Colonic mucosa (tissue), 4 donors: ENCODE data around the gene MAFF. TPM values are rescaled to one million over a fixed set of nuclear protein-coding genes. Genes with fewer than 3 reads are reported as not detected.

Experiments
- DNase-seq: peaks from one replicate; pipeline ENCODE4 v3.0.0-alpha.2; 2020
- H3K27ac ChIP-seq: fragments of 200-600 bp; one replicate; pipeline ENCODE4 v1.8.0; 2021
- H3K27me3 ChIP-seq: fragments of 200-600 bp; one replicate; pipeline ENCODE4 v1.8.0; 2021
- H3K36me3 ChIP-seq: fragments of 200-600 bp; one replicate; pipeline ENCODE4 v1.8.0; 2021
- H3K4me1 ChIP-seq: fragments of 200-600 bp; one replicate; pipeline ENCODE4 v1.8.0; 2021; ENCODE audit warnings: mild to moderate bottlenecking
- H3K4me3 ChIP-seq: fragments of 200-600 bp; one replicate; pipeline ENCODE4 v1.8.0; 2021
- H3K9ac ChIP-seq, 2 donors: one replicate each; pipeline ENCODE4 v1.7.0; 2013; ENCODE audit warnings: control low read depth in 2 of 2, low read depth in 2 of 2, low read length in 2 of 2
- H3K9me3 ChIP-seq: fragments of 200-600 bp; one replicate; pipeline ENCODE4 v1.8.0; 2021
- CTCF ChIP-seq: fragments of 200-600 bp; IDR thresholded peaks from one replicate; pipeline ENCODE4 v1.8.0; 2022; ENCODE audit warnings: antibody characterized with exemption, mild to moderate bottlenecking
- intact Hi-C: fragments of 100-400 bp; cut with DNase I; formaldehyde crosslinking; loops from one replicate; pipeline ENCODE4 v1.14.1; 2022
- total RNA-seq, 2 donors: library from RNA; stranded (reverse); fragmentation: NEBNext Ultra II Directional in 1 of 2; extraction: Animal tissue kit (Norgen Biotek cat#: 25700) in 1 of 2; gene quantifications; one replicate each; pipeline ENCODE4 v1.2.1, GENCODE V29; 2021
- donor health status: healthy.
- donor health status: DM: no; HTN: no; CAD: no.
- donor health status: DM: no; HTN: no; CAD: no.

The MAFF gene
- total RNA-seq, 2 donors from 2014 or later = 5.2 to 41.7 TPM

GRCh38 chr22:38193580-38193979, 8.2 kb upstream of the MAFF start:
- H3K27ac ChIP-seq = no peak overlapping the region
- no peaks in the 10 kb centered on the region for H3K4me1 ChIP-seq
- intact Hi-C loops = no loop called here

GRCh38 chr22:38196791-38197419, 4.9 kb upstream of the MAFF start:
- no peaks in the 10 kb centered on the region for H3K36me3 ChIP-seq
- peak; percentile 54 for DNase-seq
- H3K4me3 ChIP-seq = no peak overlapping the region
- intact Hi-C loops = no loop called here
- no peaks in the 10 kb centered on the region for H3K9me3 ChIP-seq
- H3K27me3 ChIP-seq = no peaks in the 10 kb centered on the region
- H3K9ac ChIP-seq = peak overlapping the region in 1 of 2 donors; percentile 46
- H3K4me1 ChIP-seq = no peaks in the 10 kb centered on the region
- no peak for TF ChIP-seq CTCF
- H3K27ac ChIP-seq = no peak overlapping the region

More at GRCh38 chr22:38193580-38193979, 8.2 kb upstream of the MAFF start:
- no peak for DNase-seq
- Histone ChIP-seq H3K27me3 (no peaks in the 10 kb centered on the region), H3K36me3 (no peaks in the 10 kb centered on the region), H3K9ac (no peak overlapping the region), H3K9me3 (no peaks in the 10 kb centered on the region), H3K4me3 (no peak overlapping the region)
- no peak for TF ChIP-seq CTCF

GRCh38 chr22:38199826-38200559, 1.8 kb upstream of the MAFF start:
- TF ChIP-seq CTCF = no peak
- intact Hi-C loops = no loop called here
- Histone ChIP-seq H3K4me3 (no peak overlapping the region), H3K27ac (no peak overlapping the region), H3K36me3 (no peaks in the 10 kb centered on the region), H3K4me1 (no peaks in the 10 kb centered on the region), H3K9ac (no peak overlapping the region), H3K9me3 (no peaks in the 10 kb centered on the region), H3K27me3 (no peaks in the 10 kb centered on the region)
- no peak for DNase-seq

GRCh38 chr22:38201371-38201710, 453 bp upstream of the MAFF start:
- Histone ChIP-seq H3K9ac (peak overlapping the region; percentile 38 to 81), H3K27me3 (no peaks in the 10 kb centered on the region), H3K4me1 (no peaks in the 10 kb centered on the region), H3K36me3 (no peaks in the 10 kb centered on the region), H3K27ac (peak overlapping the region; percentile 99), H3K4me3 (peak overlapping the region; percentile 94), H3K9me3 (no peaks in the 10 kb centered on the region)
- TF ChIP-seq CTCF = no peak
- no peak for DNase-seq
- intact Hi-C loops = no loop called here

GRCh38 chr22:38202437-38203089, 769 bp downstream of the MAFF start:
- H3K27me3 ChIP-seq = no peaks in the 10 kb centered on the region
- peak overlapping the region; percentile 99 for H3K27ac ChIP-seq
- H3K4me3 ChIP-seq = peak overlapping the region; percentile 94
- TF ChIP-seq CTCF = no peak
- H3K36me3 ChIP-seq = no peaks in the 10 kb centered on the region
- H3K9me3 ChIP-seq = no peaks in the 10 kb centered on the region
- peak overlapping the region; percentile 92 to 98 for H3K9ac ChIP-seq
- intact Hi-C loops = no loop called here
- H3K4me1 ChIP-seq = no peaks in the 10 kb centered on the region
- DNase-seq = peak; percentile 91
